Measurements from ENCODE around the gene EEF1AKMT2.

GRCh38 chr10:124738441-124738840 lies 53.2 kb downstream of the EEF1AKMT2 start:
- TF ChIP-seq, protein P1, sequence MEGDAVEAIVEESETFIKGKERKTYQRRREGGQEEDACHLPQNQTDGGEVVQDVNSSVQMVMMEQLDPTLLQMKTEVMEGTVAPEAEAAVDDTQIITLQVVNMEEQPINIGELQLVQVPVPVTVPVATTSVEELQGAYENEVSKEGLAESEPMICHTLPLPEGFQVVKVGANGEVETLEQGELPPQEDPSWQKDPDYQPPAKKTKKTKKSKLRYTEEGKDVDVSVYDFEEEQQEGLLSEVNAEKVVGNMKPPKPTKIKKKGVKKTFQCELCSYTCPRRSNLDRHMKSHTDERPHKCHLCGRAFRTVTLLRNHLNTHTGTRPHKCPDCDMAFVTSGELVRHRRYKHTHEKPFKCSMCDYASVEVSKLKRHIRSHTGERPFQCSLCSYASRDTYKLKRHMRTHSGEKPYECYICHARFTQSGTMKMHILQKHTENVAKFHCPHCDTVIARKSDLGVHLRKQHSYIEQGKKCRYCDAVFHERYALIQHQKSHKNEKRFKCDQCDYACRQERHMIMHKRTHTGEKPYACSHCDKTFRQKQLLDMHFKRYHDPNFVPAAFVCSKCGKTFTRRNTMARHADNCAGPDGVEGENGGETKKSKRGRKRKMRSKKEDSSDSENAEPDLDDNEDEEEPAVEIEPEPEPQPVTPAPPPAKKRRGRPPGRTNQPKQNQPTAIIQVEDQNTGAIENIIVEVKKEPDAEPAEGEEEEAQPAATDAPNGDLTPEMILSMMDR (conservative IDR thresholded peaks at IDR 0.05) = no peak
- TF ChIP-seq EZH2 (IDR thresholded peaks at IDR 0.05; ENCODE audit: low read depth) = no peak

Measured in PC-9 (cell line).